Uterus (tissue), 2 donors: ENCODE data around the gene MYPN.

ENCODE experiments used
- CTCF ChIP-seq, 4 experiments: fragments of 200-600 bp in 2 of 4; fragments of 450-650 bp in 2 of 4; sonication (generic) in 2 of 4; IDR thresholded peaks; one replicate each; pipeline ENCODE4 v1.5.1; 2016 to 2019; ENCODE audit warnings: antibody characterized with exemption in 4 of 4, mild to moderate bottlenecking in 2 of 4, moderate library complexity in 1 of 4
- POLR2A ChIP-seq, 2 donors: fragments of 450-650 bp; IDR thresholded peaks; one replicate each; pipeline ENCODE4 v1.6.1; 2016; ENCODE audit warnings: antibody characterized with exemption in 2 of 2, mild to moderate bottlenecking in 1 of 2, moderate library complexity in 1 of 2

GRCh38 chr10:68249297-68249696 is 140.0 kb downstream of the MYPN start:
- no peak for TF ChIP-seq CTCF (IDR thresholded peaks at IDR 0.05)
- no peak for TF ChIP-seq POLR2A (IDR thresholded peaks at IDR 0.05)
